H9 (cell line): ENCODE measurements around the gene MORC4. TPM values are rescaled to one million over a fixed set of nuclear protein-coding genes. Genes with fewer than 3 reads are reported as not detected.

Source experiments
- DNase-seq: peaks from one replicate; pipeline ENCODE4 v3.0.0-alpha.2; 2017
- H2AFZ ChIP-seq: one replicate; pipeline ENCODE4 v1.6.1; 2013; ENCODE audit warnings: mild to moderate bottlenecking, low read length, control low read depth, moderate library complexity
- H2AK5ac ChIP-seq: 2 replicates; pipeline ENCODE4 v1.6.1; 2013; ENCODE audit warnings: low read length, control low read depth, mixed read lengths; ENCODE audit not compliant: insufficient read length
- H2BK120ac ChIP-seq: one replicate; pipeline ENCODE4 v1.6.1; 2013; ENCODE audit warnings: low read depth, mild to moderate bottlenecking, low read length, control low read depth, inconsistent platforms; ENCODE audit not compliant: poor library complexity, severe bottlenecking
- H2BK12ac ChIP-seq: 2 replicates; pipeline ENCODE4 v1.6.1; 2013; ENCODE audit warnings: low read length, control low read depth, mixed read lengths, low read depth; ENCODE audit not compliant: insufficient read length
- H2BK15ac ChIP-seq: 2 replicates; pipeline ENCODE4 v1.6.1; 2013; ENCODE audit warnings: low read depth, low read length, control low read depth
- H2BK20ac ChIP-seq: one replicate; pipeline ENCODE4 v1.6.1; 2013; ENCODE audit warnings: low read depth, mild to moderate bottlenecking, low read length, control low read depth, inconsistent platforms; ENCODE audit not compliant: poor library complexity, severe bottlenecking
- H2BK5ac ChIP-seq: 2 replicates; pipeline ENCODE4 v1.6.1; 2013; ENCODE audit warnings: low read length, control low read depth, mixed read lengths; ENCODE audit not compliant: insufficient read length
- H3K14ac ChIP-seq: 2 replicates; pipeline ENCODE4 v1.6.1; 2013; ENCODE audit warnings: low read length, control low read depth; ENCODE audit not compliant: insufficient read depth
- H3K18ac ChIP-seq: 2 replicates; pipeline ENCODE4 v1.6.1; 2013; ENCODE audit warnings: low read depth, mild to moderate bottlenecking, mixed read lengths, low read length, control low read depth; ENCODE audit not compliant: insufficient read length
- H3K23ac ChIP-seq: 2 replicates; pipeline ENCODE4 v1.6.1; 2013; ENCODE audit warnings: low read length, control low read depth, mixed read lengths, low read depth; ENCODE audit not compliant: insufficient read length
- H3K23me2 ChIP-seq: 2 replicates; pipeline ENCODE4 v1.6.1; 2013; ENCODE audit warnings: low read depth, mild to moderate bottlenecking, mixed read lengths, low read length, control low read depth; ENCODE audit not compliant: insufficient read length, poor library complexity, severe bottlenecking
- H3K27ac ChIP-seq: 2 replicates; pipeline ENCODE4 v1.5.1; 2013; ENCODE audit warnings: low read length, control low read depth, mixed read lengths, low read depth; ENCODE audit not compliant: insufficient read length
- H3K27me3 ChIP-seq: 2 replicates; pipeline ENCODE4 v1.6.1; 2013; ENCODE audit warnings: low read length, control low read depth, inconsistent platforms; ENCODE audit not compliant: insufficient read depth
- H3K4ac ChIP-seq: 2 replicates; pipeline ENCODE4 v1.6.1; 2013; ENCODE audit warnings: low read depth, mild to moderate bottlenecking, control low read depth, inconsistent platforms, low read length, moderate library complexity
- H3K4me1 ChIP-seq: 2 replicates; pipeline ENCODE4 v1.6.1; 2013; ENCODE audit warnings: low read length, control low read depth, inconsistent platforms; ENCODE audit not compliant: insufficient read depth
- H3K4me2 ChIP-seq: 2 replicates; pipeline ENCODE4 v1.6.1; 2013; ENCODE audit warnings: low read length, control low read depth, mixed read lengths; ENCODE audit not compliant: insufficient read length, insufficient read depth
- H3K56ac ChIP-seq: 2 replicates; pipeline ENCODE4 v1.6.1; 2013; ENCODE audit warnings: low read depth, mild to moderate bottlenecking, mixed read lengths, low read length, control low read depth; ENCODE audit not compliant: insufficient read length
- H3K79me1 ChIP-seq: 2 replicates; pipeline ENCODE4 v1.6.1; 2013; ENCODE audit warnings: low read depth, mild to moderate bottlenecking, moderate library complexity, low read length, control low read depth, inconsistent platforms; ENCODE audit not compliant: insufficient read depth, poor library complexity, severe bottlenecking
- H3K79me2 ChIP-seq: 2 replicates; pipeline ENCODE4 v1.6.1; 2013; ENCODE audit warnings: low read length, control low read depth, inconsistent platforms; ENCODE audit not compliant: insufficient read depth
- H3K9ac ChIP-seq: 2 replicates; pipeline ENCODE4 v1.6.1; 2013; ENCODE audit warnings: low read length, control low read depth, mixed read lengths; ENCODE audit not compliant: insufficient read length; ENCODE audit errors: extremely low read depth
- H3K9me3 ChIP-seq: one replicate; pipeline ENCODE4 v1.6.1; 2013; ENCODE audit warnings: low read depth, low read length, inconsistent platforms; ENCODE audit not compliant: control insufficient read depth
- H3T11ph ChIP-seq: one replicate; pipeline ENCODE4 v1.6.1; 2013; ENCODE audit warnings: mild to moderate bottlenecking, low read length, control low read depth, inconsistent platforms
- H4K20me1 ChIP-seq: one replicate; pipeline ENCODE4 v1.6.1; 2013; ENCODE audit not compliant: control insufficient read depth, insufficient read length, insufficient read depth
- H4K5ac ChIP-seq: 2 replicates; pipeline ENCODE4 v1.6.1; 2013; ENCODE audit warnings: low read depth, mild to moderate bottlenecking, mixed read lengths, low read length, control low read depth; ENCODE audit not compliant: insufficient read length
- H4K8ac ChIP-seq: replicated peaks from 2 replicates; pipeline ENCODE4 v1.6.1; 2013; ENCODE audit warnings: low read length, control low read depth, mixed read lengths, low read depth; ENCODE audit not compliant: insufficient read length
- H4K91ac ChIP-seq: 2 replicates; pipeline ENCODE4 v1.6.1; 2013; ENCODE audit warnings: low read depth, mild to moderate bottlenecking, moderate library complexity, mixed read lengths, low read length, control low read depth; ENCODE audit not compliant: insufficient read length
- H3K27ac Mint-ChIP-seq, 3 experiments: 2 replicates in 2 of 3; 3 replicates in 1 of 3; pipeline ENCODE4 v1.8.0; 2020 to 2021; ENCODE audit warnings: mixed read lengths in 3 of 3, mild to moderate bottlenecking in 1 of 3, moderate library complexity in 1 of 3
- H3K27me3 Mint-ChIP-seq: 2 replicates; pipeline ENCODE4 v1.8.0; 2021; ENCODE audit warnings: low read depth, mild to moderate bottlenecking, moderate library complexity, mixed read lengths
- H3K36me3 Mint-ChIP-seq, 3 experiments: 2 replicates in 2 of 3; 3 replicates in 1 of 3; pipeline ENCODE4 v1.8.0; 2020 to 2021; ENCODE audit warnings: low read depth in 3 of 3, mixed read lengths in 3 of 3; ENCODE audit not compliant: insufficient read depth in 1 of 3
- H3K4me1 Mint-ChIP-seq, 2 experiments: 2 replicates each; pipeline ENCODE4 v1.8.0; 2020; ENCODE audit warnings: mixed read lengths in 2 of 2
- H3K4me3 Mint-ChIP-seq, 2 experiments: 2 replicates in 1 of 2; 3 replicates in 1 of 2; pipeline ENCODE4 v1.8.0; 2020 to 2021; ENCODE audit warnings: mild to moderate bottlenecking in 2 of 2, mixed read lengths in 2 of 2, moderate library complexity in 1 of 2
- H3K9me3 Mint-ChIP-seq, 2 experiments: 2 replicates in 1 of 2; 3 replicates in 1 of 2; pipeline ENCODE4 v1.8.0; 2020; ENCODE audit warnings: mild to moderate bottlenecking in 2 of 2, mixed read lengths in 2 of 2, moderate library complexity in 1 of 2
- CTCF ChIP-seq: fragments of 200-600 bp; sonication (generic); conservative IDR thresholded peaks from 3 replicates; pipeline ENCODE4 v1.8.0; 2021; ENCODE audit warnings: antibody characterized with exemption, mild to moderate bottlenecking
- WGBS: extraction: QIAGEN DNeasy Blood & Tissue Kit; methylation state at CpG from one replicate; pipeline ENCODE4 v1.1.7; 2013; ENCODE audit warnings: missing lambda C conversion rate, low lambda C conversion rate, mixed read lengths; ENCODE audit not compliant: insufficient read length; ENCODE audit errors: extremely low coverage; 5-methylcytosine and 5-hydroxymethylcytosine counted together
- total RNA-seq: library from RNA; stranded (reverse); gene quantifications from 2 replicates; pipeline ENCODE4 v1.2.1, GENCODE V29; 2021

Gene MORC4
- total RNA-seq, 1 experiment from 2014 or later, result 4.3 TPM

- H2BK20ac ChIP-seq, result no peak overlapping the region
- DNase-seq, result no peak
- H3K9me3 Mint-ChIP-seq, result peaks cover 0 to 37% of the 10 kb centered on the region in 2 experiments; a peak in 2 of 5 replicates
Observed at GRCh38 chrX:106917830-106918500, 82.0 kb downstream of the MORC4 start.

More at GRCh38 chrX:106917830-106918500, 82.0 kb downstream of the MORC4 start:
- Histone ChIP-seq H4K91ac (no peak overlapping the region), H2BK15ac (no peak overlapping the region), H3K14ac (no peak overlapping the region), H2BK5ac (no peak overlapping the region), H3K79me2 (no peaks in the 10 kb centered on the region), H3K9ac (no peak overlapping the region), H3K4me1 (no peaks in the 10 kb centered on the region; the same call in 1 of the 2 replicates), H3K9me3 (no peaks in the 10 kb centered on the region), H3K4me2 (no peak overlapping the region), H2BK120ac (no peak overlapping the region), H3K56ac (no peak overlapping the region), H2BK12ac (no peak overlapping the region), H3K18ac (no peak overlapping the region), H3K79me1 (no peaks in the 10 kb centered on the region), H3K23ac (no peak overlapping the region), H4K20me1 (no peaks in the 10 kb centered on the region), H2AK5ac (no peak overlapping the region), H3K4ac (no peak overlapping the region), H2AFZ (no peak overlapping the region), H3T11ph (no peak overlapping the region), H3K23me2 (no peaks in the 10 kb centered on the region), H3K27me3 (no peaks in the 10 kb centered on the region), H4K8ac (no peak overlapping the region), H4K5ac (no peak overlapping the region), H3K27ac (no peak overlapping the region)
- Mint-ChIP-seq H3K27ac (no peak overlapping the region), H3K4me3 (no peak overlapping the region), H3K27me3 (peaks cover 9% of the 10 kb centered on the region), H3K36me3 (peaks cover 0 to 2% (median 0%) of the 10 kb centered on the region in 3 experiments; a peak in 1 of 7 replicates), H3K4me1 (peaks cover 13 to 15% of the 10 kb centered on the region in 2 experiments; a peak in 3 of 4 replicates)
- WGBS, result no CpG with 5 or more reads among the region's 6 CpGs
- TF ChIP-seq CTCF, result no peak
